Gastrocnemius medialis (tissue), 4 donors: Measurements from ENCODE around the gene KANTR. TPM values are rescaled to one million over a fixed set of nuclear protein-coding genes. Genes with fewer than 3 reads are reported as not detected.

ENCODE experiments used
- ATAC-seq, 2 donors: fragments of 150-250 bp; one replicate each; pipeline ENCODE4 v1.9.1; 2016
- DNase-seq, 2 donors: peaks; one replicate each; pipeline ENCODE4 v3.0.0-alpha.2; 2019
- H3K27ac ChIP-seq, 4 donors: fragments of 200-600 bp; sonication (generic); 1 replicate in 1 of 4; 2 replicates in 3 of 4; pipeline ENCODE4 v1.5.1; 2016 to 2018; ENCODE audit warnings: mild to moderate bottlenecking in 2 of 4, moderate library complexity in 1 of 4
- H3K27me3 ChIP-seq, 3 donors: fragments of 200-600 bp; sonication (generic) in 2 of 3; 1 replicate in 1 of 3; 2 replicates in 2 of 3; pipeline versions ENCODE4 v1.5.1 to v1.6.0; 2016 to 2019; ENCODE audit warnings: mild to moderate bottlenecking in 1 of 3, moderate library complexity in 1 of 3
- H3K36me3 ChIP-seq, 2 donors: fragments of 200-600 bp; sonication (generic) in 1 of 2; one replicate each; pipeline ENCODE4 v1.5.1; 2017 to 2018
- H3K4me1 ChIP-seq, 2 donors: fragments of 200-600 bp; sonication (generic) in 1 of 2; one replicate each; pipeline ENCODE4 v1.5.1; 2016 to 2017; ENCODE audit warnings: mild to moderate bottlenecking in 2 of 2
- H3K4me3 ChIP-seq, 4 donors: fragments of 200-600 bp; sonication (generic) in 3 of 4; 1 replicate in 1 of 4; 2 replicates in 3 of 4; pipeline ENCODE4 v1.5.1; 2016 to 2019; ENCODE audit warnings: mild to moderate bottlenecking in 2 of 4
- H3K9me3 ChIP-seq, 3 donors: fragments of 200-600 bp; sonication (generic) in 2 of 3; 1 replicate in 1 of 3; 2 replicates in 2 of 3; pipeline ENCODE4 v1.5.1; 2016 to 2019
- CTCF ChIP-seq, 5 experiments: fragments of 450-650 bp in 3 of 5; fragments of 200-600 bp in 2 of 5; sonication (generic) in 2 of 5; IDR thresholded peaks in 4 of 5; conservative IDR thresholded peaks in 1 of 5; 1 replicate in 4 of 5; 2 replicates in 1 of 5; pipeline ENCODE4 v1.5.1; 2016 to 2019; ENCODE audit warnings: antibody characterized with exemption in 5 of 5, mild to moderate bottlenecking in 3 of 5, moderate library complexity in 3 of 5
- POLR2A ChIP-seq, 2 donors: fragments of 450-650 bp; IDR thresholded peaks; one replicate each; pipeline ENCODE4 v1.6.1; 2017; ENCODE audit warnings: antibody characterized with exemption in 2 of 2, mild to moderate bottlenecking in 2 of 2, moderate library complexity in 2 of 2
- in situ Hi-C, 4 donors: fragments of 200-750 bp; cut with MboI; loops; one replicate each; pipeline versions ENCODE4 v1.15.0 to v1.8.0; 2017; ENCODE audit warnings: low sequenced_read_pairs in 4 of 4
- intact Hi-C: fragments of 100-400 bp; cut with DNase I; formaldehyde crosslinking; loops from one replicate; pipeline ENCODE4 v1.15.1; 2023; ENCODE audit warnings: low total_unique reads
- total RNA-seq, 4 donors: library from RNA; depleted of rRNA; stranded (reverse); fragments of >200 nt; gene quantifications; one replicate each; pipeline versions ENCODE4 v1.1.0 to v1.2.3, GENCODE V29; 2016

KANTR gene
- total RNA-seq, result 10 to 100 TPM in 2 of 4 donors, 1 to 10 TPM in 2; 3.0 to 13.0 (median 7.4) TPM

GRCh38 chrX:53093748-53094581 is at the start of gene KANTR:
TSS of gene KANTR (plus strand) at chrX:53094142. CDS start at chrX:53124273, 30,131 bp downstream.
- no peaks in the 10 kb centered on the region for H3K27me3 ChIP-seq
- H3K36me3 ChIP-seq, result no peaks in the 10 kb centered on the region
- peak within 1 kb of the TSS; percentile 63 to 76 (median 68) for H3K4me3 ChIP-seq
- DNase-seq, result peak; percentile 82 to 91
- H3K9me3 ChIP-seq, result no peaks in the 10 kb centered on the region
- peak within 1 kb of the TSS; percentile 85 to 95 (median 92) for H3K27ac ChIP-seq
- intact Hi-C loops, result loop anchor here (1.0 to 5.0 kb wide), 3 partner anchors 23 to 348 kb away; partner anchors contain the start of gene KDM5C
- peak; percentile 75 to 83 for TF ChIP-seq POLR2A (IDR thresholded peaks at IDR 0.05)
- TF ChIP-seq CTCF (IDR thresholded peaks at IDR 0.05 in 4 of 5, conservative IDR thresholded peaks at IDR 0.05 in 1 of 5), result no peak
- peaks cover 6 to 7% of the 10 kb centered on the region in 2 donors for H3K4me1 ChIP-seq
- in situ Hi-C loops, result loop anchor here in 2 of 4 donors (10.0 to 25.0 kb wide), 2 partner anchors 118 to 131 kb away; partner anchors contain the start of gene KDM5C (in 1 of the 2)
- ATAC-seq, result peak; percentile 94 to 96

- no peak for TF ChIP-seq CTCF (IDR thresholded peaks at IDR 0.05 in 4 of 5, conservative IDR thresholded peaks at IDR 0.05 in 1 of 5)
- TF ChIP-seq POLR2A (IDR thresholded peaks at IDR 0.05), result no peak
- Histone ChIP-seq H3K36me3 (no peaks in the 10 kb centered on the region), H3K27me3 (peaks cover 0 to 14% (median 7%) of the 10 kb centered on the region in 3 donors), H3K9me3 (no peaks in the 10 kb centered on the region), H3K4me1 (no peaks in the 10 kb centered on the region), H3K4me3 (no peak overlapping the region), H3K27ac (no peak overlapping the region)
- in situ Hi-C loops, result no loop called here
- ATAC-seq (no peak), DNase-seq (no peak)
- intact Hi-C loops, result no loop called here
Observed at GRCh38 chrX:53044995-53045394, 48.9 kb upstream of the KANTR start.

GRCh38 chrX:53047228-53047627 is 46.7 kb upstream of the KANTR start:
- Histone ChIP-seq H3K27ac (no peak overlapping the region), H3K9me3 (no peaks in the 10 kb centered on the region), H3K4me1 (no peaks in the 10 kb centered on the region), H3K36me3 (no peaks in the 10 kb centered on the region), H3K27me3 (peaks cover 0 to 25% (median 7%) of the 10 kb centered on the region in 3 donors), H3K4me3 (no peak overlapping the region)
- DNase-seq (no peak), ATAC-seq (no peak)
- TF ChIP-seq POLR2A (IDR thresholded peaks at IDR 0.05) (no peak), CTCF (IDR thresholded peaks at IDR 0.05 in 4 of 5, conservative IDR thresholded peaks at IDR 0.05 in 1 of 5) (no peak)
- intact Hi-C loops, result no loop called here
- in situ Hi-C loops, result no loop called here

- TF ChIP-seq POLR2A (IDR thresholded peaks at IDR 0.05), result no peak
- TF ChIP-seq CTCF (IDR thresholded peaks at IDR 0.05 in 4 of 5, conservative IDR thresholded peaks at IDR 0.05 in 1 of 5), result no peak
- H3K27me3 ChIP-seq, result peaks cover 0 to 25% (median 7%) of the 10 kb centered on the region in 3 donors
- peak within 1 kb of the TSS; percentile 9 to 46 (median 38) for H3K4me3 ChIP-seq
- no peak for DNase-seq
- no peaks in the 10 kb centered on the region for H3K9me3 ChIP-seq
- in situ Hi-C loops (no loop called here), intact Hi-C loops (no loop called here)
- H3K4me1 ChIP-seq, result no peaks in the 10 kb centered on the region
- peak in 1 of 2 donors; percentile 44 for ATAC-seq
- no peaks in the 10 kb centered on the region for H3K36me3 ChIP-seq
- no peak within 1 kb of the TSS for H3K27ac ChIP-seq
Observed at GRCh38 chrX:53048169-53049126, 45.5 kb upstream of the KANTR start, which contains the start of gene GPR173. TSS of gene GPR173 (plus strand) at chrX:53048789. CDS start at chrX:53076622, 27,833 bp downstream.
